HEK293 (cell line): ENCODE measurements around the gene F3.

Experiments used
- CTCF ChIA-PET: fragments of 350-600 bp; formaldehyde crosslinking; extraction: SDS; loops from one replicate; lab custom pipeline; 2021; ENCODE audit warnings: antibody characterized with exemption; lab: Yijun Ruan, JAX
- POLR2A ChIA-PET: fragments of 300-600 bp; formaldehyde crosslinking; extraction: SDS; loops from one replicate; lab custom pipeline; 2020; ENCODE audit warnings: antibody characterized with exemption, inconsistent platforms; lab: Yijun Ruan, JAX
- H3K27ac ChIP-seq: fragments of 200-500 bp; sonication (Bioruptor generic); 2 replicates; pipeline ENCODE4 v1.5.1; 2014; ENCODE audit warnings: low read depth, low read length, control low read depth, inconsistent platforms; ENCODE audit errors: extremely low read depth
- H3K36me3 ChIP-seq, 2 experiments: fragments of 200-500 bp in 1 of 2; sonication (Bioruptor generic) in 1 of 2; 1 replicate in 1 of 2; 2 replicates in 1 of 2; pipeline ENCODE4 v1.5.1; 2014 to 2017; ENCODE audit warnings: inconsistent platforms in 2 of 2, low read length in 2 of 2; ENCODE audit not compliant: control insufficient read depth in 2 of 2, insufficient read depth in 1 of 2
- H3K4me1 ChIP-seq: fragments of 200-500 bp; sonication (Bioruptor generic); 2 replicates; pipeline ENCODE4 v1.5.1; 2014; ENCODE audit warnings: mild to moderate bottlenecking, low read length, inconsistent platforms; ENCODE audit not compliant: control insufficient read depth, insufficient read depth
- H3K4me3 ChIP-seq: 2 replicates; pipeline ENCODE4 v1.5.1; 2011; ENCODE audit warnings: low read depth, mild to moderate bottlenecking, control low read depth, low read length, moderate library complexity
- H3K9me3 ChIP-seq: fragments of 200-500 bp; sonication (Bioruptor generic); 2 replicates; pipeline ENCODE4 v1.5.1; 2014; ENCODE audit warnings: low read depth, low read length, inconsistent platforms; ENCODE audit not compliant: control insufficient read depth, insufficient read depth
- GLI2 ChIP-seq: fragments of 450-650 bp; formaldehyde crosslinking; IDR thresholded peaks from 2 replicates; pipeline ENCODE4; 2017; ENCODE audit warnings: missing biosample characterization, missing genetic modification characterization, low read depth, borderline replicate concordance
- GLIS1 ChIP-seq: fragments of 450-650 bp; formaldehyde crosslinking; IDR thresholded peaks from 2 replicates; pipeline ENCODE4 v1.5.1; 2016; ENCODE audit warnings: missing biosample characterization, missing genetic modification characterization
- HOXD13 ChIP-seq: sonication (generic); formaldehyde crosslinking; IDR thresholded peaks from 2 replicates; pipeline ENCODE4 v1.8.0; 2022; ENCODE audit warnings: missing genetic modification reagents, borderline replicate concordance
- KLF1 ChIP-seq: fragments of 450-650 bp; formaldehyde crosslinking; IDR thresholded peaks from 2 replicates; pipeline ENCODE4 v1.5.1; 2016; ENCODE audit warnings: missing biosample characterization, missing genetic modification characterization
- KLF16 ChIP-seq: fragments of 450-650 bp; formaldehyde crosslinking; IDR thresholded peaks from 2 replicates; pipeline ENCODE4 v1.5.1; 2017; ENCODE audit warnings: missing biosample characterization, missing genetic modification characterization
- SCRT1 ChIP-seq: fragments of 450-650 bp; formaldehyde crosslinking; IDR thresholded peaks from 2 replicates; pipeline ENCODE4 v1.5.1; 2016; ENCODE audit warnings: missing biosample characterization, missing genetic modification characterization, borderline replicate concordance
- SCRT2 ChIP-seq: fragments of 450-650 bp; formaldehyde crosslinking; IDR thresholded peaks from 2 replicates; pipeline ENCODE4 v1.5.1; 2016; ENCODE audit warnings: missing biosample characterization, missing genetic modification characterization
- YY2 ChIP-seq: fragments of 450-650 bp; formaldehyde crosslinking; IDR thresholded peaks from 2 replicates; pipeline ENCODE4 v1.5.1; 2016; ENCODE audit warnings: missing biosample characterization, missing genetic modification characterization
- ZBTB1 ChIP-seq: fragments of 450-650 bp; formaldehyde crosslinking; IDR thresholded peaks from 2 replicates; pipeline ENCODE4 v1.5.1; 2016; ENCODE audit warnings: missing biosample characterization, missing genetic modification characterization
- ZNF174 ChIP-seq: fragments of 450-650 bp; formaldehyde crosslinking; IDR thresholded peaks from 2 replicates; pipeline ENCODE4 v1.5.0; 2017; ENCODE audit warnings: missing biosample characterization, mild to moderate bottlenecking, missing genetic modification characterization
- ZNF404 ChIP-seq: fragments of 450-650 bp; formaldehyde crosslinking; IDR thresholded peaks from 2 replicates; pipeline ENCODE4 v1.5.1; 2017; ENCODE audit warnings: missing biosample characterization, missing genetic modification characterization
- ZNF473 ChIP-seq: fragments of 450-650 bp; formaldehyde crosslinking; IDR thresholded peaks from 2 replicates; pipeline ENCODE4 v1.5.1; 2017; ENCODE audit warnings: missing biosample characterization, missing genetic modification characterization
- ZNF623 ChIP-seq: fragments of 450-650 bp; formaldehyde crosslinking; IDR thresholded peaks from 2 replicates; pipeline ENCODE4 v1.5.1; 2016; ENCODE audit warnings: missing biosample characterization, missing genetic modification characterization
- ZNF626 ChIP-seq: fragments of 450-650 bp; sonication (Bioruptor Pico); formaldehyde crosslinking; IDR thresholded peaks from 2 replicates; pipeline ENCODE4 v1.5.1; 2018; ENCODE audit warnings: missing biosample characterization, missing genetic modification characterization, inconsistent platforms
- ZNF658 ChIP-seq: fragments of 450-650 bp; formaldehyde crosslinking; IDR thresholded peaks from 2 replicates; pipeline ENCODE4; 2016; ENCODE audit warnings: missing biosample characterization, missing genetic modification characterization
- ZNF664 ChIP-seq: fragments of 450-650 bp; formaldehyde crosslinking; IDR thresholded peaks from 2 replicates; pipeline ENCODE4 v1.5.1; 2016; ENCODE audit warnings: missing biosample characterization, missing genetic modification characterization
- ZNF670 ChIP-seq: fragments of 450-650 bp; formaldehyde crosslinking; IDR thresholded peaks from 2 replicates; pipeline ENCODE4 v1.5.1; 2016; ENCODE audit warnings: missing biosample characterization, missing genetic modification characterization, low read depth
- ZNF747 ChIP-seq: fragments of 450-650 bp; formaldehyde crosslinking; IDR thresholded peaks from 2 replicates; pipeline ENCODE4 v1.5.1; 2016; ENCODE audit warnings: missing biosample characterization, missing genetic modification characterization
- ZNF792 ChIP-seq: fragments of 450-650 bp; formaldehyde crosslinking; IDR thresholded peaks from 2 replicates; pipeline ENCODE4 v1.5.1; 2016; ENCODE audit warnings: missing biosample characterization, missing genetic modification characterization
- ZSCAN30 ChIP-seq: fragments of 450-650 bp; IDR thresholded peaks from 2 replicates; pipeline ENCODE4 v1.5.1; 2018; ENCODE audit warnings: missing biosample characterization, mild to moderate bottlenecking, missing genetic modification characterization, moderate library complexity
- TF ChIP-seq, protein P1 (sequence below): fragments of 450-650 bp; IDR thresholded peaks from 2 replicates; pipeline ENCODE4 v1.5.1; 2018; ENCODE audit warnings: missing biosample characterization, mild to moderate bottlenecking, missing genetic modification characterization
- TF ChIP-seq, protein P2 (sequence below): fragments of 450-650 bp; formaldehyde crosslinking; IDR thresholded peaks from 2 replicates; pipeline ENCODE4 v1.5.1; 2017; ENCODE audit warnings: missing biosample characterization, missing genetic modification characterization
- TF ChIP-seq, protein P3 (sequence below): fragments of 450-650 bp; formaldehyde crosslinking; optimal IDR thresholded peaks from 2 replicates; pipeline ENCODE3; 2016; ENCODE audit warnings: missing biosample characterization, mild to moderate bottlenecking, missing genetic modification characterization
- TF ChIP-seq, protein P4 (sequence below): fragments of 450-650 bp; formaldehyde crosslinking; IDR thresholded peaks from 2 replicates; pipeline ENCODE4 v1.5.1; 2016; ENCODE audit warnings: missing biosample characterization, missing genetic modification characterization
- TF ChIP-seq, protein P5 (sequence below): fragments of 450-650 bp; formaldehyde crosslinking; IDR thresholded peaks from 2 replicates; pipeline ENCODE4 v1.5.1; 2016; ENCODE audit warnings: missing biosample characterization, missing genetic modification characterization

F3 gene

DNA sequence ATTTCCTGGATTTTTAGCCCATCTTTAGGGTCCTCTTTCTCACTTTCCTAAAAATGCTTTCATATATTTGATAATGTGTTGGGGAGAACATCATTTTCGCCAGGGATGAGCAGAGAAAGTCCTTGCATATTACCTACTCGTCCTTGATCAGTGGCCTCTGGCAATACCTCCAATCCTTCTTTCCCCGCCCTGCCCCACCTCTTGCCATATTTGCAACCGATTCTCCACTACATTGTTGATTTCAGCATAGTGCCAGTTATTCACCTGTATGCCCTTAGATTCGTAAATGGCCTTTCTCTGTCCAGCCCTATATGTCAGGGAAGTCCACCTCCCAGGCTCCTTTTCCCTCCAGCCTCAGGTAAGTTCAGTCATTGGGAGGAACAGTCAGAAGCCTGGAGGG is 13.5 kb upstream of the F3 start:
- Histone ChIP-seq H3K9me3 (no peaks in the 10 kb centered on the region), H3K36me3 (no peaks in the 10 kb centered on the region), H3K4me1 (peaks cover 10% of the 10 kb centered on the region), H3K4me3 (no peak overlapping the region), H3K27ac (no peak overlapping the region)
- TF ChIP-seq ZBTB1 (tag by site-specific recombination) (no peak), KLF16 (tag by site-specific recombination) (no peak), GLI2 (tag by site-specific recombination) (no peak), GLIS1 (tag by site-specific recombination) (no peak), ZNF626 (tag by site-specific recombination) (no peak), ZNF670 (tag by site-specific recombination) (no peak), ZNF658 (tag by site-specific recombination) (no peak), YY2 (tag by site-specific recombination) (no peak)
- TF ChIP-seq, protein P1, sequence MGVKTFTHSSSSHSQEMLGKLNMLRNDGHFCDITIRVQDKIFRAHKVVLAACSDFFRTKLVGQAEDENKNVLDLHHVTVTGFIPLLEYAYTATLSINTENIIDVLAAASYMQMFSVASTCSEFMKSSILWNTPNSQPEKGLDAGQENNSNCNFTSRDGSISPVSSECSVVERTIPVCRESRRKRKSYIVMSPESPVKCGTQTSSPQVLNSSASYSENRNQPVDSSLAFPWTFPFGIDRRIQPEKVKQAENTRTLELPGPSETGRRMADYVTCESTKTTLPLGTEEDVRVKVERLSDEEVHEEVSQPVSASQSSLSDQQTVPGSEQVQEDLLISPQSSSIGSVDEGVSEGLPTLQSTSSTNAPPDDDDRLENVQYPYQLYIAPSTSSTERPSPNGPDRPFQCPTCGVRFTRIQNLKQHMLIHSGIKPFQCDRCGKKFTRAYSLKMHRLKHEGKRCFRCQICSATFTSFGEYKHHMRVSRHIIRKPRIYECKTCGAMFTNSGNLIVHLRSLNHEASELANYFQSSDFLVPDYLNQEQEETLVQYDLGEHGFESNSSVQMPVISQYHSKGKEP: no peak
- TF ChIP-seq, protein P2, sequence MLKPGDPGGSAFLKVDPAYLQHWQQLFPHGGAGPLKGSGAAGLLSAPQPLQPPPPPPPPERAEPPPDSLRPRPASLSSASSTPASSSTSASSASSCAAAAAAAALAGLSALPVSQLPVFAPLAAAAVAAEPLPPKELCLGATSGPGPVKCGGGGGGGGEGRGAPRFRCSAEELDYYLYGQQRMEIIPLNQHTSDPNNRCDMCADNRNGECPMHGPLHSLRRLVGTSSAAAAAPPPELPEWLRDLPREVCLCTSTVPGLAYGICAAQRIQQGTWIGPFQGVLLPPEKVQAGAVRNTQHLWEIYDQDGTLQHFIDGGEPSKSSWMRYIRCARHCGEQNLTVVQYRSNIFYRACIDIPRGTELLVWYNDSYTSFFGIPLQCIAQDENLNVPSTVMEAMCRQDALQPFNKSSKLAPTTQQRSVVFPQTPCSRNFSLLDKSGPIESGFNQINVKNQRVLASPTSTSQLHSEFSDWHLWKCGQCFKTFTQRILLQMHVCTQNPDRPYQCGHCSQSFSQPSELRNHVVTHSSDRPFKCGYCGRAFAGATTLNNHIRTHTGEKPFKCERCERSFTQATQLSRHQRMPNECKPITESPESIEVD (tag by site-specific recombination): no peak
- ChIA-PET POLR2A (no interaction called here), CTCF (no interaction called here)

DNA sequence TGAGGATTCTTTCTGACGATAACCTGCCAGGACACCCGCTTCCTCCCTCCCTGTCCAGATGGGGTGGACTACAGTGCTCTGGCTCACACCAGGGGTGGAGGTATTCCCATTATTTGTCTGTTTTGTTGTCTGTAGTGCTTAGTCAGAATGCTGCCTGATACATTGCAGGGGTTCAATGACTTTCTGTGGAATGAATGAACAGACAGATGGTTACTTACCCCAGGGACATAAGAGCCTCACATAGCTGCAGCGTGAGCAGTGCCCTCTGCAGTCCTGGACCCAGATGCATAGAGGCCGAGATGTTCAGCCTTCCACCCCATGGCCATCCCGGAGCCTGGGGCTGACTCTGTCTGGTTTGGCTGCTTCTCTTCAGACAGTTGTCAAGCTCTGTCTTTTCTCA is 13.0 kb upstream of the F3 start:
- POLR2A ChIA-PET: no interaction called here
- CTCF ChIA-PET: no interaction called here
- H3K4me3 ChIP-seq: no peak overlapping the region
- H3K27ac ChIP-seq: no peak overlapping the region
- H3K4me1 ChIP-seq: peaks cover 10% of the 10 kb centered on the region
- H3K9me3 ChIP-seq: no peaks in the 10 kb centered on the region
- H3K36me3 ChIP-seq: no peaks in the 10 kb centered on the region
- TF ChIP-seq ZNF404 (tag by site-specific recombination): no peak
- TF ChIP-seq SCRT2 (tag by site-specific recombination): no peak
- TF ChIP-seq, protein P3, sequence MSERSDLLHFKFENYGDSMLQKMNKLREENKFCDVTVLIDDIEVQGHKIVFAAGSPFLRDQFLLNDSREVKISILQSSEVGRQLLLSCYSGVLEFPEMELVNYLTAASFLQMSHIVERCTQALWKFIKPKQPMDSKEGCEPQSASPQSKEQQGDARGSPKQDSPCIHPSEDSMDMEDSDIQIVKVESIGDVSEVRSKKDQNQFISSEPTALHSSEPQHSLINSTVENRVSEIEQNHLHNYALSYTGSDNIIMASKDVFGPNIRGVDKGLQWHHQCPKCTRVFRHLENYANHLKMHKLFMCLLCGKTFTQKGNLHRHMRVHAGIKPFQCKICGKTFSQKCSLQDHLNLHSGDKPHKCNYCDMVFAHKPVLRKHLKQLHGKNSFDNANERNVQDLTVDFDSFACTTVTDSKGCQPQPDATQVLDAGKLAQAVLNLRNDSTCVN (tag by site-specific recombination): no peak
- TF ChIP-seq, protein P4, sequence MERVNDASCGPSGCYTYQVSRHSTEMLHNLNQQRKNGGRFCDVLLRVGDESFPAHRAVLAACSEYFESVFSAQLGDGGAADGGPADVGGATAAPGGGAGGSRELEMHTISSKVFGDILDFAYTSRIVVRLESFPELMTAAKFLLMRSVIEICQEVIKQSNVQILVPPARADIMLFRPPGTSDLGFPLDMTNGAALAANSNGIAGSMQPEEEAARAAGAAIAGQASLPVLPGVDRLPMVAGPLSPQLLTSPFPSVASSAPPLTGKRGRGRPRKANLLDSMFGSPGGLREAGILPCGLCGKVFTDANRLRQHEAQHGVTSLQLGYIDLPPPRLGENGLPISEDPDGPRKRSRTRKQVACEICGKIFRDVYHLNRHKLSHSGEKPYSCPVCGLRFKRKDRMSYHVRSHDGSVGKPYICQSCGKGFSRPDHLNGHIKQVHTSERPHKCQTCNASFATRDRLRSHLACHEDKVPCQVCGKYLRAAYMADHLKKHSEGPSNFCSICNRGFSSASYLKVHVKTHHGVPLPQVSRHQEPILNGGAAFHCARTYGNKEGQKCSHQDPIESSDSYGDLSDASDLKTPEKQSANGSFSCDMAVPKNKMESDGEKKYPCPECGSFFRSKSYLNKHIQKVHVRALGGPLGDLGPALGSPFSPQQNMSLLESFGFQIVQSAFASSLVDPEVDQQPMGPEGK (tag by site-specific recombination): no peak
- TF ChIP-seq KLF16 (tag by site-specific recombination): no peak
- no peak for TF ChIP-seq ZNF473 (tag by site-specific recombination)
- TF ChIP-seq ZNF747 (tag by site-specific recombination): no peak
- TF ChIP-seq ZNF174 (tag by site-specific recombination): no peak
- TF ChIP-seq KLF1: no peak
- TF ChIP-seq SCRT1 (tag by site-specific recombination): no peak
- TF ChIP-seq, protein P5, sequence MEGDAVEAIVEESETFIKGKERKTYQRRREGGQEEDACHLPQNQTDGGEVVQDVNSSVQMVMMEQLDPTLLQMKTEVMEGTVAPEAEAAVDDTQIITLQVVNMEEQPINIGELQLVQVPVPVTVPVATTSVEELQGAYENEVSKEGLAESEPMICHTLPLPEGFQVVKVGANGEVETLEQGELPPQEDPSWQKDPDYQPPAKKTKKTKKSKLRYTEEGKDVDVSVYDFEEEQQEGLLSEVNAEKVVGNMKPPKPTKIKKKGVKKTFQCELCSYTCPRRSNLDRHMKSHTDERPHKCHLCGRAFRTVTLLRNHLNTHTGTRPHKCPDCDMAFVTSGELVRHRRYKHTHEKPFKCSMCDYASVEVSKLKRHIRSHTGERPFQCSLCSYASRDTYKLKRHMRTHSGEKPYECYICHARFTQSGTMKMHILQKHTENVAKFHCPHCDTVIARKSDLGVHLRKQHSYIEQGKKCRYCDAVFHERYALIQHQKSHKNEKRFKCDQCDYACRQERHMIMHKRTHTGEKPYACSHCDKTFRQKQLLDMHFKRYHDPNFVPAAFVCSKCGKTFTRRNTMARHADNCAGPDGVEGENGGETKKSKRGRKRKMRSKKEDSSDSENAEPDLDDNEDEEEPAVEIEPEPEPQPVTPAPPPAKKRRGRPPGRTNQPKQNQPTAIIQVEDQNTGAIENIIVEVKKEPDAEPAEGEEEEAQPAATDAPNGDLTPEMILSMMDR: no peak
- TF ChIP-seq ZNF623 (tag by site-specific recombination): no peak
- TF ChIP-seq ZNF792 (tag by site-specific recombination): no peak
- no peak for TF ChIP-seq GLIS1 (tag by site-specific recombination)
- no peak for TF ChIP-seq ZSCAN30 (tag by site-specific recombination)
- no peak for TF ChIP-seq ZNF664 (tag by site-specific recombination)
- TF ChIP-seq HOXD13 (CRISPR knock-in tag): no peak
